AG04449 (cell line): ENCODE results near the gene SAMD14.

Experiments
- CTCF ChIA-PET: fragments of 350-600 bp; formaldehyde crosslinking; extraction: SDS; loops from one replicate; lab custom pipeline; 2021; ENCODE audit warnings: antibody characterized with exemption; lab: Yijun Ruan, JAX
- POLR2A ChIA-PET: fragments of 400-600, 350-600 bp; formaldehyde crosslinking; extraction: SDS; loops from one replicate; lab custom pipeline; 2020; ENCODE audit warnings: antibody characterized with exemption, inconsistent platforms; lab: Yijun Ruan, JAX
- DNase-seq: peaks from one replicate; pipeline ENCODE4 v3.0.0-alpha.2; 2010; ENCODE audit warnings: low read depth, low spot score
- H3K4me3 ChIP-seq: 2 replicates; pipeline ENCODE4 v1.5.1; 2011; ENCODE audit warnings: low read depth, mild to moderate bottlenecking, control low read depth, low read length
- CTCF ChIP-seq: IDR thresholded peaks from one replicate; pipeline ENCODE4 v1.5.1; 2011; ENCODE audit warnings: mild to moderate bottlenecking, moderate library complexity, low read length, control low read depth, inconsistent platforms; ENCODE audit not compliant: insufficient read depth; ENCODE audit errors: missing control alignments

Gene SAMD14

DNA sequence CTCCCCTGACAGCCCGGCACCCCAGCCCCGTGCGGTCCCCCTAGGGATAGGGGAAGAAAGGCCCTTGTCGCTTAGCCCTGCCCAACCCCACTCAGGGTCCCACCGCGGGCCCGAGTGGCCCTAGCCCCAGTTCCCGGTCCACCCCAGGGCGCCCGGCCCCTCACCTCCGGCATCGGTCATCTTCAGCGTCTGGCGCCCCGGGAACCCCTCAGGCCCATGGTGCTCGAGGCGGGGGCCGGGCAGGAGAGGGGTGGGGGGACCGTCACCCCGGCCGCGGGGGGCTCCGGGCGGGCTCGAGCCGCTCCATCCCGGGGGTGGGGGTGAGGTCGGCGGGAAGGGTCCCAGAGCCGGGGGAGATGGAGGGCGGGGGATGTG is 620 bp downstream of the SAMD14 start:
- H3K4me3 ChIP-seq, result peak overlapping the region; percentile 67
- POLR2A ChIA-PET, result interaction anchor here (1.4 kb wide), 1 partner anchor 23 kb away, joined by 5 read pairs; no protein-coding TSS in a partner anchor
- CTCF ChIA-PET, result interaction anchor here (0.7 to 1.7 kb wide), 5 partner anchors 10 to 167 kb away, joined by 3 to 7 read pairs (median 4); no protein-coding TSS in a partner anchor
- no peak for DNase-seq
- TF ChIP-seq CTCF, result no peak

DNA sequence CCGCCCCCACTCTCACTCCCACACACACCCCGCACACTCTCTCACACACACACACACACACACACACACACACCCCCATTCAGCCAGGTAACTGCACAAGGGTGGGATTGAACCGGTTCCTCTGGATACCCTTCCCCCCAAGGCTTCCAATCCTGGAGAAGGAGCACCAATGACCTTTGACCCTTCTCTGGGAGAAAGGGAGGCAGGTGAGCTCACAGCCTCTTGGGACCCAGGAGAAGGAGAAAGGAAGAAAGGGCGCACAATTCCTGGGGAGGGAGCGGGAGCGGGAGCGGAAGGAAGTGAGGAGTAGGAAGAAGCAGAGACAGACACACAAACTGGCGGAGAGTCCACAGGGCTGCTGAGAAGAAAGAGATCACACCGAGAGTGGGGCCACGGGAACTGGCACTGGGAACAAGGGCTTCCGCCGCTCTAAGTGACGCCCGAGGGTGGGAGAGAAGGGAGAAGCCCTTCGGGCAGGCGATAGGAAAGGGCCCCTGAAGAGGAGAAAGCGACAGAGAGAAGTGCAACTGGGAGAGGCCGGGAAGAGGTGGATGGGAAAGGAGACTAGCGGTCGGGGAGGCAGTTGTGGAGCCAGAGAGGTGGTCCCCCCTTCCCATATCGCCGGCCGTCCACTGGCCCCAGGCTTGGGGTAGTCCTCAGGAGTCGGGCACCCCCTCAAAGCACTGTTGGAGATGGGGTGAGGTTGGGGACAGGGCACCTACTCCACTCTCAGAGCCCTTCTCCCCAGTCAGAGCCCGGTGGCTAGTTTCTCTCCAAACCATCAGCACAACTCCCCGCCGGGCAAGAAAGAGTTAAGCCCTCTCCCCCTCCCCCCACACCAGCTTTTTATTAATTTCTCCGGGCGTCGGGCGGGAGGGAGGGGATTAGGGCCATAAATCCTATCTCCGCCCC is 1.3 kb downstream of the SAMD14 start:
- no peak for TF ChIP-seq CTCF
- ChIA-PET POLR2A (interaction anchor here (1.4 kb wide), 1 partner anchor 24 kb away, joined by 5 read pairs; no protein-coding TSS in a partner anchor), CTCF (interaction anchor here (1.4 to 3.9 kb wide), 4 partner anchors 10 to 35 kb away, joined by 5 to 19 read pairs (median 6); partner anchors contain the start of gene PDK2)
- peak overlapping the region; percentile 67 for H3K4me3 ChIP-seq
- no peak for DNase-seq

DNA sequence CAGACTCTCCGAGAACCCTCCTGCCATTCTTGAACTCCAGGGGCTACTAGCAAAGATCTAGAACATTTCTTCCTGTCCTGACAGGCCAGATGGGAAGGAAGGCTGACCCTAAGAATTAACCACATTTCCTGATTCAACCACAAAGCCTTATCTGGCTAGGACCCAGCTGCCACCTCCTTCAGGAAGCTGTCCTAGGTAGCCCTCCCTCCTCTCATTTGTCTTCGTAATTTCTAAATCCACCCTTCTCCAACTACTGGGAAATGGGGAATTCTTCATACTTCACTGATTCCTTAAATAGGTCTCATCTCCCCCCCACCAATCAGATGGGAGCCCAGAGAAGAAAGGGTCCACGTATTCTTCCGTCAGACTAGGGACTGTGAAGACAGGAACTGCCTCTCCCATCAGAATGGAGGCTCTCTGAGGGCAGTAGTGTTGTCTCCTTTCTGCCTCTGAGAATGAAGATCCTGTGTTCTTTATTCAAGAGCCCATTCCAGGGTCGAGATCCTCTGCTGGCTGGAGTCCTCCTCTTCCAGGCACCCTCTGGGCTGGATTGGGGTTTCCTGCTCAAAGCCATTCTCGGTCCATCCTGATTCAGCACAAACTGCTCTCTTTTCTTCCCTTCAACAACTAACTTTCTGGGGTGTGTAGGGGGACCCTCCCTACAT is 2.1 kb downstream of the SAMD14 start:
- CTCF ChIA-PET, result interaction anchor here (0.5 to 3.9 kb wide), 5 partner anchors 11 to 37 kb away, joined by 3 to 19 read pairs (median 5); partner anchors contain the start of gene PDK2
- POLR2A ChIA-PET, result no interaction called here
- DNase-seq, result no peak
- no peak for TF ChIP-seq CTCF
- H3K4me3 ChIP-seq, result peak overlapping the region; percentile 15; the same call in 1 of the 2 replicates

GRCh38 chr17:50125420-50125997 is 4.5 kb downstream of the SAMD14 start:
- no peak for TF ChIP-seq CTCF
- H3K4me3 ChIP-seq, result no peak overlapping the region
- DNase-seq, result no peak
- ChIA-PET CTCF (interaction anchor here (1.3 to 3.9 kb wide), 4 partner anchors 9 to 32 kb away, joined by 4 to 19 read pairs (median 7); partner anchors contain the start of gene PDK2), POLR2A (no interaction called here)

DNA sequence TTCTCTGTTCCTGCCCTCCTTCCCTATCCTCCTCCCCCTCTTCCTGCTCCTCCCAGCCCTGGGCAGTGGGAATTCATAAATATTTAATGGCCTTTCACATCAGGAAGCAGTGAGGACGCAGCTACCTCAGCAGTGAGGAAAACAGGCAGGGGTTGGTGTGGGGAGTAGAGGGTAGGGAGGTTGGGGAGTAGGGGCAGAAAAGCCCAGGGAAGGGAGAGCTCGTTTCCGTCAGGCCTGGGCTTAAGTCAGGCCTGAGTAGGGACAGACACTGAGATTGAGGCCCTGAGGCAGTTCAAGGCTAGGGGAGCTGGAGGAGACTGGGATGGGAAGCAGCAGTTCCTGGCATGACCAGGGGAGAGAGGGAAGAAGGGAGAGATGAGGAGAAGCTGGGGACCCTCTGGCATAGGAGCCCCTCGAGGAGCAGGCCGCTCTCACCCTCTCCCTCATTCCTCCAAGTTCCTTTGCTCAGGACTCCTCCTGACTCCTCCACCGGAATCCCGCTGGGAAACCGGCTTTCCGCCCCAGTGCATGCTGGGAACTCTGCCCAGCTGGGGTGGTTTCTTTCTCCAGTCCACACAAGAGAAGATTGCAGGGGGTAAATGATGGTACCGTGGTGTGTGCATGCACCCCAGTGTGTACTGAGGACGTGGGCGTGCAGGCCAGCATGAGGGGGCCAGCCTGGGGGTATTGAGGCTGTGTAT is 6.2 kb downstream of the SAMD14 start:
- H3K4me3 ChIP-seq, result no peak overlapping the region
- CTCF ChIA-PET, result interaction anchor here (1.0 to 10.0 kb wide), 10 partner anchors 9 to 173 kb away, joined by 3 to 83 read pairs (median 10); no protein-coding TSS in a partner anchor
- DNase-seq, result no peak
- POLR2A ChIA-PET, result interaction anchor here (0.7 kb wide), 1 partner anchor 9 kb away, joined by 3 read pairs; no protein-coding TSS in a partner anchor
- no peak for TF ChIP-seq CTCF
